WERI-Rb-1 (cell line): ENCODE measurements around the gene CEBPB.

Source experiments
- DNase-seq: peaks from one replicate; pipeline ENCODE4 v3.0.0-alpha.2; 2020
- H3K27ac ChIP-seq: fragments of 250-450 bp; sonication (Bioruptor Pico); 2 replicates; pipeline ENCODE4 v1.5.1; 2020; ENCODE audit warnings: mild to moderate bottlenecking, moderate library complexity
- H3K27me3 ChIP-seq: fragments of 250-450 bp; sonication (Bioruptor Pico); 2 replicates; pipeline ENCODE4 v1.5.1; 2021; ENCODE audit warnings: mild to moderate bottlenecking, low read depth, moderate library complexity; ENCODE audit not compliant: insufficient read depth, severe bottlenecking
- H3K36me3 ChIP-seq: fragments of 250-450 bp; sonication (Bioruptor Pico); 2 replicates; pipeline ENCODE4 v1.5.1; 2020; ENCODE audit warnings: mild to moderate bottlenecking, moderate library complexity
- H3K4me3 ChIP-seq: 2 replicates; pipeline ENCODE4 v1.5.1; 2011; ENCODE audit warnings: low read depth, mild to moderate bottlenecking, control low read depth, low read length
- H3K9me3 ChIP-seq: fragments of 250-450 bp; sonication (Bioruptor Pico); 2 replicates; pipeline ENCODE4 v1.5.1; 2021; ENCODE audit warnings: mild to moderate bottlenecking, moderate library complexity; ENCODE audit not compliant: severe bottlenecking
- CTCF ChIP-seq: IDR thresholded peaks from 2 replicates; pipeline ENCODE4 v1.5.1; 2011; ENCODE audit warnings: low read depth, mild to moderate bottlenecking, control low read depth, inconsistent platforms, low read length

The CEBPB gene

DNA sequence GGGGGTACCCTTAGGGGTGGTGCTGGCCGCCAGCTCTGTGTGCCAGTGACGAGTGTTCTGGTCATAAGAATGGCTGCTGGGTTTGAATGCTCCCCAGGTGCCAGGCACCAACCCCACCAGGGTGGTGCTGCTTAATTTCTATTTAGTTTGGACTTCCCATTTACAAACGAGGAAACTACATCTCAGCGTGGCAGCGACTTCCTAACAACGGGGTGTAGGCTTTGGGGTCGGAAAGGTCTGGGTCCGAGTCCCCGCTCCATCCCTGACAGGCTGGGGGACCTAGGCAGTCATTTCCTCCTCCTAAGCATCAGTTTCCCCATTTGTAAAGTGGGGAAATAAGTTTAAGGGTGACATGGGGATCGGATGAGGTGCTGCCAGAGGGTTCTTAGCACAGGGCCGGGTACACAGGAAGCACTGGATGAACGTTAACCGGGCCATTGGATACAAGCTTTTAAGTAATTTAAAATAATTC lies 30.3 kb downstream of the CEBPB start:
- Histone ChIP-seq H3K36me3 (no peaks in the 10 kb centered on the region), H3K4me3 (no peak overlapping the region), H3K27me3 (no peaks in the 10 kb centered on the region), H3K9me3 (no peaks in the 10 kb centered on the region), H3K27ac (no peak overlapping the region)
- TF ChIP-seq CTCF, result no peak
- no peak for DNase-seq

- H3K9me3 ChIP-seq, result no peaks in the 10 kb centered on the region
- DNase-seq, result no peak
- no peaks in the 10 kb centered on the region for H3K27me3 ChIP-seq
- no peak overlapping the region for H3K27ac ChIP-seq
- no peaks in the 10 kb centered on the region for H3K36me3 ChIP-seq
- TF ChIP-seq CTCF, result no peak
- no peak overlapping the region for H3K4me3 ChIP-seq
Observed at GRCh38 chr20:50221501-50222308, 31.1 kb downstream of the CEBPB start.

DNA sequence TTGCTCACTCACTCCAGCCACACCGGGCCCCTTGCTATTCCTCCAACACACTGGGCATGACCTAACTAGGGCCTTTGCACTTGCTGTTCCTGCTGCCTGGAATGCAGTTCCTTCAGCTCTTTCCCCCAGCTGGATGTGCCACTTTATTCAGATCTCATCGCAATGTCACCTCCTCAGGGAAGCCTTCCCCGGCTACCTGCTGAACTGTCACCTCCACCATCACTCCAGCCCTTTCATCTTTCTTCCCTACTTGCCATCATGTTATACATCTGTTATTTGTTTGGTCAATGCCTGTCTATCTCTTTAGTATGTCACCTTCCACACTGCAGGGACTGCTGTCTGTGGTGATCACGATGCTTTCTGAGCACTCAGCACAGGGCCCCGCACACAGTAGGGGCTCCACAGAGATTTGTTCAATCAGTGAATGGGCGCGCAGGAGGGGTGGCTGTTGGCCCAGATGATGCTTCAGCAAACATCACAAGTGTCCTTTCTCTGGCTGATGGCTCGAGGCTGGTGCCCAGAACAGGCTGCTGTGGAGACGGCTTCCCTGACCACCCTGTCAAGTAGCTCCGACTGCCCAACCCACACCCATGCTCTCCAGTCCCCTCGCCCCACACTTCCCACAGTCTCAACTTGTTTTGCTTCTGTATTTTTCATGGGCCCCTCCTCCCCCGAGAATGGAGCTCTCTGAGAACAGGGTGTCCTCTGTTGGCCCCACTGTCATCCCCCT lies 31.8 kb downstream of the CEBPB start:
- no peak for TF ChIP-seq CTCF
- Histone ChIP-seq H3K4me3 (no peak overlapping the region), H3K36me3 (no peaks in the 10 kb centered on the region), H3K9me3 (no peaks in the 10 kb centered on the region), H3K27ac (no peak overlapping the region), H3K27me3 (no peaks in the 10 kb centered on the region)
- DNase-seq, result no peak

DNA sequence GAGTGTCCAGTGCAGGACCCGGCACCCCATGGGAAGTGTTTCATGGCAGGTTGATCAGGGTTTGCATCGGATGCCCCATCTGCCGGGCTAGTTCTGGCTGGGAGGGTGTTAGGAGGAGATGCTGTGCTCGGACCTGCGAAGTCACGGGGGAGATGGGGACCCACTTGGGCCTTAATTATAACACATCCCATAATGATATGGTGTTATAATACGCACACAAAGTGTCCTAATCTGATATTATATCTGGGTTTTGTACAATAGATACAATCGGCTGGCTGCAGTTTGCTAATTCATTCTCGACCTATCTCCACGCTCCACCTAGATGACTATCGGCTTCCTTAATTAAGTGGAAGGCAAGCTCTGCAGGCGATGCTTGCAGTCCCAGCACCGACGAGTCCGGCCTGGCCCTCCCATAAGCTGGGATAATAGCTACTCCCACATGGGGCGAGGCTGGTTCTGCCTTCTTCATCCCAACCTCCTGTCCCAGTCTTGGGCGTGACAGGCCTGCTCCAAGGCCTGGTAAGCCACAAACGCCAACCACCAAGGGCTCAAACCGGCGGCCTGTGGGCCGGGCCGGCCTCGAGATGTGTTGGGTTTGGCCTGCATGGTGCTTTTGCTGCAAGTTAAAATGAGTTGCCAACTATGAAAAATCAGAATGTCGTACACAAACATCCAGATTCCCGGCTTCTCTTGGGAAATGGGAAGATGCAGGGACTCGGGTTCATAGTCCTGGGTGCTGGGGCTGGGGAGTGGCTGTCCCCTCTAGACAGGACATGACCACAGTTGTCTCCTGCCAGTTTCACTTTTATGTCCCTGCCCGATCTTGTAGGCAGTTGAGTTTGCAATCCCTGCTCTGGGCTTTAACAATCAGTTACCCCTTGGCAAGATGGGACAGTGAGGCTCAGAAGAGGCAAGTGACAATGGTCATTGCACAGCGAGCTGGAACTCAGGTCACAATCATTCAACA lies 32.7 kb downstream of the CEBPB start:
- Histone ChIP-seq H3K9me3 (no peaks in the 10 kb centered on the region), H3K27ac (no peak overlapping the region), H3K27me3 (no peaks in the 10 kb centered on the region), H3K4me3 (no peak overlapping the region), H3K36me3 (no peaks in the 10 kb centered on the region)
- DNase-seq, result no peak
- TF ChIP-seq CTCF, result no peak

GRCh38 chr20:50224052-50224451 lies 33.4 kb downstream of the CEBPB start:
- no peaks in the 10 kb centered on the region for H3K9me3 ChIP-seq
- no peak overlapping the region for H3K27ac ChIP-seq
- H3K36me3 ChIP-seq, result no peaks in the 10 kb centered on the region
- TF ChIP-seq CTCF, result no peak
- H3K4me3 ChIP-seq, result no peak overlapping the region
- DNase-seq, result no peak
- no peaks in the 10 kb centered on the region for H3K27me3 ChIP-seq
